Mammary epithelial cell (primary cell): Measurements from ENCODE around the gene BLOC1S5.

Experiments used
- CTCF ChIP-seq, 2 donors: IDR thresholded peaks in 1 of 2; conservative IDR thresholded peaks in 1 of 2; 2 replicates each; pipeline ENCODE4 v1.5.1; 2011 to 2012; ENCODE audit warnings: inconsistent platforms in 2 of 2, low read length in 2 of 2, mild to moderate bottlenecking in 2 of 2, control low read depth in 1 of 2, low read depth in 1 of 2; ENCODE audit not compliant: insufficient read depth in 1 of 2; ENCODE audit errors: extremely low read depth in 1 of 2
- EZH2 ChIP-seq: IDR thresholded peaks from 2 replicates; pipeline ENCODE4 v1.6.1; 2012; ENCODE audit warnings: low read length, inconsistent platforms, borderline replicate concordance

DNA sequence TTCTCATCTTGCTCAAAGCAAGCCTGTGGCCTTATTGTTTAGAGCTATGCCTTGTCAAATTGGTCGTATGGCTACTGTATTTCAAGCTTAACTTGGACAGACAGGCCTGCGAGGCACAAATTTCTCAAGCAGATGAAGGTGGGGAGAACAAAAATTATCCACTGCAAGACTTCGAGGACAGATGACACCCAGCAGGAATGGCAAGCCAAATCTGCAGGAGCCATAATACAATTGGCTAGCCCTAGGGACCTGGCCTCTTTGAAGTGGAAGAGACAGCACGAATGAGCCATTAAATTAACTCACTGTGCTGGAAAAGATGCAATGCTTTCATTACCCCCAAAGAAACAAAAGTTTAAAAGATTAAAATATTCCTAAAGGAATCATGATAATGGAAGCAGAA, 5.0 kb upstream of the BLOC1S5 start:
- TF ChIP-seq EZH2, result no peak
- TF ChIP-seq CTCF (conservative IDR thresholded peaks at IDR 0.05 in 1 of 2, IDR thresholded peaks at IDR 0.05 in 1 of 2; ENCODE audit: extremely low read depth in 1 of 2, insufficient read depth in 1 of 2, low read depth in 1 of 2, low read length in 2 of 2), result no peak
